Suppressor macrophage treated with lipopolysaccharide for 4 hours (primary cell): Measurements from ENCODE around the gene SSC4D.
"Not testable (repeated sequence)": the region's sequence is repeated elsewhere in the genome, so short reads cannot be mapped to it uniquely, and the experiment has no call there.

Experiments used
- DNase-seq: peaks from one replicate; pipeline ENCODE4 v3.0.0-alpha.2; 2020

The SSC4D gene

GRCh38 chr7:76409537-76409936 lies at the start of gene SSC4D:
Gene SSC4D (minus strand): TSS chr7:76409697. CDS start chr7:76404439, 5,258 bp downstream.
- no peak for DNase-seq

DNA sequence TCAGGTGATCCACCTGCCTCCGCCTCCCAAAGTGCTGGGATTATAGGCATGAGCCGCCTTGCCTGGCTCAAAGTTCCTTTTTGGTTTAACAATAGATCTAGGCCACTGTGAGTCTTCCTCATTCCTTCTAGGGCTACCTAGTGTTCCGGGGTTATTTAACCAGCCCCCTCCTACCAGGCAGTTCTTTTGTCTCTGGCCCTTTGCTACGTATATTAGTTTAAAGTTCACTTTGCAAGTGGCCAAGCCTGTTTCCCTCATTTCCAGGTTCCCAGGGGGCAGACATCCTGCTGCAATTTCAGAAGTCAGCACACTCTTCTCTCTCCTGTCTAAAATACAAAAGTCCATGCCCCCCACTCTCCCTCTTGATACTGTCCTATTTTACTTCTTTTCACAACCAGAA lies 49.0 kb upstream of the SSC4D start:
- DNase-seq: not testable (repeated sequence)

DNA sequence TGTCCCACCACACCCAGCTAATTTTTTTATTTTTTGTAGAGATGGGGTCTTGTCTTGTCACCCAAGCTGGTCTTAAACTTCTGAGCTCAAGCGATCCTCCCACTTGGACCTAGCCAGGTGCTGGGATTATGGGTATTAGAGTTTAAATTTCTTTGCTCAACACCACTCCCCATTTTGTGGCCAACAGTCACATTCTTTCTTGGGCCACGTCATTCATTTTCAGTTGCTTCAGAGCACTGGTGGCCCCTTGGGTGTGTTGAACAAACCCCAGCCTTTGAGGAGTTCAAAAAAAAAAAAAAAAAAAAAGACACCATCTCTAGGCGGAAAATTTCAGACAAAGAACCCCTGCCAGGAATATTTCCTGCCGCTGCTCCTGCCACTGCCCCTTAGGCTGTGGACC lies 47.5 kb upstream of the SSC4D start:
- not testable (repeated sequence) for DNase-seq

DNA sequence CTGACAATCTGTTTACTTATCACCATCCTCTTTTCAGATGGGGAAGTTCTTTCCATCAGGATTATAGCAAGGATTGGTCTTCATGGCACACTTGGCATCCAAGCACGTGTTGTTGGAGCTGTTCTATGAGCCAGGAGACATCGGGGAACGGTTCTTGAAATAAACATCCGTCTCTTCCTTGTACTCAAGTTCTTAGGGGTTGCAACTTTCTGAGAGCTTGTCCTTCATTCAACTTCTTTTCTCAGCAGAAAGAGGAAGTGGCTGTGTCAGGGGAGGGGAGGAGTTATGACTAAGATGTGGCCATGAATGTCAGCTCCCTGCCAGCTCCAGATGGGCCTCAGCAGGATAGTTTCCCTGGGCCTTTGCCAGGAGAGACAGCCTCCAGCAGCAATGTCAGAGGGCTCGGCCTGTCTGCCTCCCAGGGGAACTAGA lies 36.1 kb upstream of the SSC4D start:
- peak; percentile 50 for DNase-seq

GRCh38 chr7:76443846-76444245 lies 34.3 kb upstream of the SSC4D start:
- not testable (repeated sequence) for DNase-seq

- DNase-seq: not testable (repeated sequence)
These were observed 33.4 kb upstream of the SSC4D start for GRCh38 chr7:76442664-76443446.

DNA sequence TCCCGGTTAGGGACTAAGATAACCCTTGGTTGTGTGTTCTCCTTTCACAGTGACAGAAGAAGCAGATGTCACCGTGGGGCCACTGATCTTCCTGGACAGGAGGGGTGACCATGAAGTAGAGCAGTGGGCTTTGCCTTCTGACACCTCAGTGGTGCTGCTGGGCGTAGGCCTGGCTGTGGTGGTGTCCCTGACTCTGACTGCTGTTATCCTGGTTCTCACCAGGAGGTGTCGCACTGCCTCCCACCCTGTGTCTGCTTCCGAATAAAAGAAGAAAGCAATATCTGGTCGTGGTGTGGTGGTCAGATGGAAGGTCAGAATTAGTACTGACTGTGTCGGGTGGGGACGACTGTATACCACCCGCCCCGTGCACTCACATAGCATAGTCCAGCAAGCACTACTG lies 32.3 kb upstream of the SSC4D start:
- not testable (repeated sequence) for DNase-seq

DNA sequence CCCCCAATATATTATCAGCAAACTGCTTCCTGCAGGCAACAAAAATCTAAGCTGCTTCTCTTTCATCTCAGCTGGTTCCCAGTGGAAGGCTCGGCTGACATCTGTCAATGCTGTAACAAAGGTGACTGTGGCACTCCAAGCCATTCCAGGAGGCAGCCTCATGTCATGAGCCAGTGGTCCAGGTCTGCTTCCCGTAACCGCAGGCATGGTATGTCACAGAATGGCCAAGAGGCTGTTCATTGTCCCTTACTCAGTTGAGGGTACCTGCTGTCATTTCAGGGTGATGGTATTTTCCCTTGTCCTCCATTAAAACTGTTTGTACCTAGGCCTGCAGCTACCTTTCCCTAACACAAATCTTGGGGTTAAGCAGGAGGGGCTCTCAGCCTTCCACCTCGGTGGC lies 30.9 kb upstream of the SSC4D start:
- DNase-seq: not testable (repeated sequence)

DNA sequence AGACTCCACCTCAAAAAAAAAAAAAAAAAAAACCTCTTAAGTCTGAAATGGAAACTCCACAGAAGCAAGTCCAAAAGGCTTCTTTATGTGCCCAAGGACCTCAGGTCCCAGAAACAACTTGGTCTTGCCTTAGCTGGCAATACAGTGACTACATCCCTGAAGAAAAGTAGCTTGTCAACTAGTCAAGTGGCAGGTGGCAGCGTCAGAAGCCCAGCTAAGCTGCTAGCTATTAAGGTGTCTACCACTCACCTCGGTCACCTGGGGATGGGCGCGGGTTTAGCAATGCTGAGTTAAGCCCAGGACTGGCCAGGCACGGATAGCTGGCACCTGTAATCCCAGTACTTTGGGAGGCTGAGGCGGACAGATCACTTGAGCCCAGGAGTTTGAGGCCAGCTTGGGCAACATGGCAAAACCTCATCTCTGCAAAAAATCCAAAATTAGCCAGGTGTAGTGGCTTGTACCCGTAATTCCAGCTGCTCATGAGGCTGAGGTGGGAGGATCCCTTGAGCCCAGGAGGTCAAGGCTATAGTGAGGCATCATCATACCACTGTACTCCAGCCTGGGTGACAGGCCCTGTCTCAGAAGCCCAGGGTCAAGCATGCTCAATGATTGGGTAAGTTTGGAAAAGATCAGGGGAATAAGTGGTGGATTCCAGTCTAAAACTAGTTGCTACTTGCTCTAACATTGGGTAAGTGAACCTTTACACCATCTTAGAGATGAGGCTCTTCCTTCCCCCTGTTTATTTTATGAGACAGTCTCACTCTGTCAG lies 29.8 kb upstream of the SSC4D start:
- not testable (repeated sequence) for DNase-seq

GRCh38 chr7:76437873-76438272 lies 28.4 kb upstream of the SSC4D start:
- peak; percentile 92 for DNase-seq

- DNase-seq: no peak
These were observed 21.3 kb upstream of the SSC4D start for GRCh38 chr7:76430836-76431235.

- no peak for DNase-seq
These were observed 20.7 kb upstream of the SSC4D start for GRCh38 chr7:76430211-76430610.

DNA sequence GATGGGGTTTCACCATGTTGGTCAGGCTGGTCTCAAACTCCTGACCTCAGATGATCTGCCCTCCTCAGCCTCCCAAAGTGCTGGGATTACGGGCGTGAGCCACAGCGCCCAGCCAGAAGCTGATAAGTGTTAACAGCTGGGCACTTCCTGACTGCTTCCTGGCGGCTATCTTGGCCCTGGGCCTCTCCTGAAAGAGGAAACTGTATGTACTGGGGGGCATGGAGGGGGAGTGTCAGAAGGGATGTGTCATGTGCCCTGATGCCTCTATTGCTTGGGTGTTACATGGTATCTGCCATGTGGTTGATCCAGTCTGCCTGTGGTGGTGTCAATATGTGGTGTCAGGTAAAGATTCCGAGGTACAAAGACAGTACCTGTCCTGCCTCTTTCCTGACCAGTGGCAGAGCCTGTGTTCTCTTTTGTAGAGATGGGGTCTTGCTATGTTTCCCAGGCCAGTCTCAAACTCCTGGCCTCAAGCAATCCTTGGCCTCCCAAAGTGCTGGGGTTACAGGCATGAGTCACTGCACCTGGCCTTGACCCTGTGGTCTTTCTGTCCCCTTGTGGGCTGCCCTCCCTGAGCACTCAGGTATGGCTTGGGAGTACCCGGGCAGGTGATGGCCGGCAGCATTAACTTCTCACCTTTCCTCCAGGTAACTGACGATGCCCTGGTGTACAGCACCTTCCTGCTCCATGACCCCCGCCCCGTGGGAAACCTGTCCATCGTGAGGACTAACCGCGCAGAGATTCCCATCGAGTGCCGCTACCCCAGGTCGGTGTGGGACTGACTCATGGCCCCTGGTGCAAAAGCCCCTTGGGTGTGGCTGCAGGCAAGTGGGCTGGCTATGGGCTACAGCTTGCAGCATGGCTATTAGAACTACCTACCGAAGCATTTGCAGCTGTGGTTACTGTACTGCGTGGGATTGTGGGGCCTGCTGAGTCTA lies 19.6 kb upstream of the SSC4D start:
- peak; percentile 39 for DNase-seq

DNA sequence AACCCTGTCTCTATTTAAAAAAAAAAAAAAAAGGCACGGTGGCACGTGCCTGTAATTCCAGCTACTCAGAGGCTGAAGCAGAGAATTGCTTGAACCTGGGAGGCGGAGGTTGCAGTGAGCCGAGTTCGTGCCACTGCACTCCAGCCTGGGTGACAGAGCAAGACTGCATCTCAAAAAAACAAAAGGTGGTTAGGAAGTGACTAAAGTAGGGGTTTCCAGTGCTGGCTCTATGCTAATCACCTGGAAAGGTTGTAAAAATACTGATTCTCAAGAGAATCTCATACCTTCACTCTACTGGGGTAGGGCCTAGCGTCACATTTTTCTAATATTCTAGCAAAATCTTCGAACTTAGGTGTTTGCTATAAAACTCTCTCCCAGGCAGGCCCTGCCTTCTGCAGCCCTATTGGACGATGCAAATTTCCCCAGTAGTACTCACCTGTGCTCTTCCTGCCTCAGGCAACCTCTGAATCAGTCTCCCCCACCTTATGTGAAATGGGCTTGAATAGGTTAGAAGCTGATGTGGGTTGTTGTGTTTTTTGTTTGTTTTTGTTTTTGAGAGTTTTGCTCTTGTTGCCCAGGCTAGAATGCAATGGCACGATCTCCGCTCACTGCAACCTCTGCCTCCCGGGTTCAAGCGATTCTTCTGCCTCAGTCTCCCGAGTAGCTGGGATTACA lies 18.8 kb upstream of the SSC4D start:
- DNase-seq: no peak

- no peak for DNase-seq
These were observed 18.1 kb upstream of the SSC4D start for GRCh38 chr7:76427635-76428034.

DNA sequence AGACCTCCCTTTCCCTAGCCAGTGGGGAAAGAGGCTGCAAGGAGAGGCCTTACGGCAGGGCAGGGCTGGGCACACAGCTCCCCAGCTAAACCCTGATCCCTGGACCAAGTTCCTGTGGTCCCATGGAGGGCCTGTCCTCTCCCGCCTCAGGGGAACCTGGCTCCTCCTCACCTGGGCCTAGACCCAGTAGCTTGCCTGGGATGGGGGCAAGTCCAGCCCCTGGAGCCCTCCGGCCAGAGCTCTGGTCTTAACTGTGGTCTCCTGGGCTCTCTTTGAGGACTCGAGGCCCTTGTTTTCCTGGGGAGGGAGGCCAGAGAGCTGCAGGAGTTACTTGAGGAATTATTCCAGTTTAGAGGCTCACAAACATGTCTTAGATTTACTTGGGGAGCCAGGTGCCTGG lies 16.7 kb upstream of the SSC4D start:
- DNase-seq: no peak

- not testable (repeated sequence) for DNase-seq
These were observed 16.1 kb upstream of the SSC4D start for GRCh38 chr7:76425558-76425957.

DNA sequence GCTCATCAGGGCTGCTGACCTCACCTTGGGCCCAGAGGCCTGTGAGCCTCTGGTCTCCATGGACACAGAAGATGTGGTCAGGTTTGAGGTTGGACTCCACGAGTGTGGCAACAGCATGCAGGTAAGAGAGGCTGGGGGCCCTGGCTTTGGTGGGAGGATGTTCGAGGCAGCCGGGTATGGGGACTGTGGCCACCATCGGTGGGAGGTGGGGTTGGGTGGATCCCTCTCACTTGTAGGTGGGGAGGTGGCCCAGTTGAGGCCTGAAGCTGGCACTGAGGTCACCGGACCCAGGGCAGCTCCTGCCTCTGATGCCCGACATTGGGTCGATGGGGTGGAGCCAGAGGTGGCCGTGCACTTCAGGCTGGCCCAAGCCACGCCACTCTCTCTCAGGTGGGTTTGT lies 15.7 kb upstream of the SSC4D start:
- no peak for DNase-seq

DNA sequence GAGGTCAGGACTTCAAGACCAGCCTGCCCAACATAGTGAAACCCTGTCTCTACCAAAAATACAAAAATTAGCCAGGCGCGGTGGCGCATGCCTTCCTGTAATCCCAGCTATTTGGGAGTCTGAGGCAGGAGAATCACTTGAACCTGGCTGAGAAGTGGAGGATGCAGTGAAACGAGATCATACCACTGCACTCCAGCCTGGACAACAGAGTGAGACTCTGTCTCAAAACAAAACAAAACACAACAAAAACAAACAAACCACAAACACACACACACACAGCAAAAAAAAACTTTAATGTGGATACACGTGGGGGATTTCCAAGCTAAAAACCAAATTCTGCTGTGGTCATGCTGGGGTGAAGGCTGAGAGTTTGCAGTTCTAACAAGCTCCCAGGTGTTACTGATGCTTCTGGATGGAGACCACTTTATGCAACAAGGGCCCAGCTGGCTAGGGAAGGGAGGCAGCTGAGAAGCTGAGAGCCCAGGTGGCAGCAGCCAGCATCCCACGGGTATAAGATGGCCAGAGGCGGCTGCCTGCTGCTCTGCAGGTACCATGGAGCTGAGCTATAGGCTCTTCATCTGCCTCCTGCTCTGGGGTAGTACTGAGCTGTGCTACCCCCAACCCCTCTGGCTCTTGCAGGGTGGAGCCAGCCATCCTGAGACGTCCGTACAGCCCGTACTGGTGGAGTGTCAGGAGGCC lies 15.1 kb upstream of the SSC4D start, which contains the start of gene ZP3:
ZP3 (plus strand) TSS at position 538 of the 699 bp plus-strand sequence; CDS start at position 553, 15 bp downstream.
- DNase-seq: no peak

DNA sequence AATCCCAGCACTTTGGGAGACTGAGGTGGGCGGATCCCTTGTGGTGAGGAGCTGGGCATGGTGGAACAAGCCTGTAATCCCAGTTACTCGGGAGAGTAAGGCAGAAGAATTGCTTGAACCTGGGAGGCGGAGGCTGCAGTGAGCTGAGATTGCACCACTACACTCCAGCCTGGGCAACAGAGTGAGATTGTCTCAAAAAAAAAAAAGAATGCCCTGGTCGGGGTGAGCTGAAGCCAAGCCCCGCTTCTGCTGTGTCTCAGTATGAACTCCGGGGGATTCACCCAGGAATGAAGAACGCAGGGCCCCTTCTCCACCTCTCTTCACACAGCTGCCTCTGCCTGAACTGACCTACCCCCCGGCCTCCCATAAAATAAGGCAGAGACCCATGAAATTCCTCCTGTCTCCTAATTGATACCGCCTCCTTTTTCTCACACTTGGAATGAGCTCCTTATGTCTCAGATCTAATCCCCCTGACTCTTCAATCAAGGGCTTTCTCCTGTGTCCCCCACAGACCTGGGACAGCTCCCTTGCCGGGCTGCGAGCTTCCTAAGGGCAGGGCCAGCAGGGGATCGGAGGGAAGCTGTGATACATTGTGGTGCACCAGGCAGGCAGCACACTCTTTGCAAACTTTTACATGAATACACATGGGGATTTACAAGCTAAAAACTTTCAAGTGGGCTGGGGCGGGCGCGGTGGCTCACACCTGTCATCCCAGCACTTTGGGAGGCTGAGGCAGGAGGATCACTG lies 14.3 kb upstream of the SSC4D start:
- no peak for DNase-seq

GRCh38 chr7:76421097-76421496 lies 11.6 kb upstream of the SSC4D start:
- peak; percentile 37 for DNase-seq
